HG03469 (cell line): ENCODE data around the gene BLOC1S3.

Source experiments
- ATAC-seq: cut with Tn5 transposase; IDR thresholded peaks from one replicate; pipeline ENCODE4 v1.9.1; 2021; ENCODE audit warnings: mild to moderate bottlenecking, moderate library complexity, moderate number of reproducible peaks; ENCODE audit not compliant: unreplicated experiment

Gene BLOC1S3

GRCh38 chr19:45145270-45146189, 33.1 kb upstream of the BLOC1S3 start:
- no peak for ATAC-seq

DNA sequence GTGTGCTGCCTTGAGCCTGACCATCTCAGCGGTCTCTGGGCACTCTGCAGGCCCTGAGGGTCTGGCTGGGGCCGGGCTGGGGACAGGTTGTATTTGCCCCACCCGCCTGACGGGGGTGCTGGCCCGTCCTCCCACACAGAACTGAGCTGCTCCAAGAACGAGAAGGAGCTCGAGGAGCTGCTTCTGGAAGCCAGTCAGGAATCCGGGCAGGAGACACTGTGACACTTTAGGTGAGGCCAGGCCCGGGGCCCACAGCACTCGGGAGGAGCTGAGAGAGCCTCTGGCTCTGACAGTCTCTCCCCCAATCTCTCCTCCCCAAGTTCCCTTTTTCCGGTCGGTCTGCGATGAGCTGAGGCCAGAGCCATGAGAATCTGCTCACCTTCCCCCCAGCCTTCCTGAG, 32.3 kb upstream of the BLOC1S3 start:
- ATAC-seq, result no peak

- ATAC-seq, result no peak
These were observed 31.8 kb upstream of the BLOC1S3 start for GRCh38 chr19:45146741-45147205.

GRCh38 chr19:45147835-45148676, 30.5 kb upstream of the BLOC1S3 start:
- ATAC-seq, result no peak

DNA sequence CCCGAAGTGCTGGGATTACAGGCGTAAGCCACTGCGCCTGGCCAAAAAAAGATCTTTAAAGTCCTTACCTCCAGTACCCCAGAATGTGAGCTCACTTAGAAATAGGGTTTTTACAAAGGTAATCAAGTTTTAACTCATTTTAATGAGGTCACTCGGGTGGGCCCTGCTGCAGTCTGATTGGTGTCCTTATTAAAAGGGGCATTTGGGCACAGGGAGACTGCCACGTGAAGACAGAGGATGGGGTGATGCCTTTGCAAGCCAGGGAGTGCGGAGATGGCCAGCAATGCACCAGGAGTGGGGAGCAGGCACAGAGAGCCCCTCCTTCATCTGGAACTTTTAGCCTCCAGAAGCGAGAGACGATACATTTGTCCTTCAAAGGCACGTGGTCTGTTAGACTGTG, 29.5 kb upstream of the BLOC1S3 start:
- ATAC-seq, result no peak

- ATAC-seq, result no peak
These were observed 28.4 kb upstream of the BLOC1S3 start for GRCh38 chr19:45150180-45150579.

DNA sequence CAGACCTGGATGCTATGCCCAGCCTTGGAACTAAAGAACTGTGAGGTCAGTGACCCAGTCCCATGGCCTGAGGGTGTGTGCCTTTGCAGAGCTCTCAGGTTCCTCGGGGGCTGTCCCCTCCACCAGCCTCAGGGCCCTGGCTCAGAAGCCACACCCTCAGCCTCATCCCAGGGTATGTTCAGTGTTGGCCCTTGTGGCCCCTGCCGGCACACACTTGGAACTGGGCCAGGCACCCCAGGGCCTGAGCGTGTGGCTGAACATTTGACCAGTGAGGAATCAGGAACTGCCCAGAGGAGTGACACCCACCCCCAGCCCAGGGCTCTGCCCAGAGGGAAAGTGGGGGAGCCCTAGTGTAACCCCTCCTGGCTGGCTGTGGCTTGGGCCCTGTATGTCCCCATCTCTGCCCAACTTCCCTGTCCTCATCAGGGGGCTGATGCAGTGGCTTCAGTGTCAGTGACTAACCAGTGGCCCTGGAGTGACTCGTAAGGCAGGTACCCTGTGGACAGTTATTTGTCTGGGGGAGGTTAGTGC, 27.8 kb upstream of the BLOC1S3 start:
- no peak for ATAC-seq

GRCh38 chr19:45151320-45151719, 27.3 kb upstream of the BLOC1S3 start:
- no peak for ATAC-seq

- no peak for ATAC-seq
These were observed 26.6 kb upstream of the BLOC1S3 start for GRCh38 chr19:45151821-45152503.

DNA sequence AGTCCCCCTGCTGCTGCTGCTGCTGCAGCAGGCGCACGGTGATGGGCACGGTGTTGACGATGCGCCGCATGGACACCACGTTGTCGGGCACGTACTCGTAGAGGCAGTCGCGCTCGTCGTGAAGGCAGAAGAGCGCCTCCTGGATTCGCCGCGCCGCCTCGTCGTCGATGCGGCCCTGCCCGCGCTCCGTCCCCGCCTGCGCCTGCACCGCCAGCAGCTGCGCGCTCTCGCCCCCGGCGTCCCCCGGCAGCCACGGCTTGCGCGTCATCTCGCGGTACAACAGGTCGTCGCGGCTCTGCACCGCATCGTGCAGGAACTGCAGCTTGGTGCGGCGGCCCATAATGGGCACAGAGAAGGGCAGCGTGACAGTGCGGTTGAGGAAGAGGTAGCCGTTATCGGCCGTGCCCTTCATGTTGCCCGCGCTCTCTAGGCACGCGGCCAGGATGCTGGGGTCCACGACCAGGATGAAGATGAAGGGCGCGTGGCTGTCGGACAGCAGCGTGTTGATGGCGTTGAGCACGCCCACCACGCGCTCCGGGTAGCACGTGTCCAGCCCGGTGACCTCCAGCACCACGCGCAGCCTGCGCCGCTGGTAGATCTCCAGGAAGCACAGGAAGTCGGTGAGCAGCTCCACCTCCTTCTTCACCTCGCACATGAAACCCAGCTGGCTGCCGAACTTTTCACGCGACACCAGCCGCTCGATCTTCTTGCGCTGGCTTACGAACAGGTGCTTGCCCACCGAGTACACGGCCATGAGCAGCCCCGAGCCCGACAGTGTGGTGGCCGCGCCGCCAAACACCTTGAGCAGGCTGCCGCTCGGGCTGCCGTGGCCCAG, 25.9 kb upstream of the BLOC1S3 start:
- ATAC-seq, result no peak

DNA sequence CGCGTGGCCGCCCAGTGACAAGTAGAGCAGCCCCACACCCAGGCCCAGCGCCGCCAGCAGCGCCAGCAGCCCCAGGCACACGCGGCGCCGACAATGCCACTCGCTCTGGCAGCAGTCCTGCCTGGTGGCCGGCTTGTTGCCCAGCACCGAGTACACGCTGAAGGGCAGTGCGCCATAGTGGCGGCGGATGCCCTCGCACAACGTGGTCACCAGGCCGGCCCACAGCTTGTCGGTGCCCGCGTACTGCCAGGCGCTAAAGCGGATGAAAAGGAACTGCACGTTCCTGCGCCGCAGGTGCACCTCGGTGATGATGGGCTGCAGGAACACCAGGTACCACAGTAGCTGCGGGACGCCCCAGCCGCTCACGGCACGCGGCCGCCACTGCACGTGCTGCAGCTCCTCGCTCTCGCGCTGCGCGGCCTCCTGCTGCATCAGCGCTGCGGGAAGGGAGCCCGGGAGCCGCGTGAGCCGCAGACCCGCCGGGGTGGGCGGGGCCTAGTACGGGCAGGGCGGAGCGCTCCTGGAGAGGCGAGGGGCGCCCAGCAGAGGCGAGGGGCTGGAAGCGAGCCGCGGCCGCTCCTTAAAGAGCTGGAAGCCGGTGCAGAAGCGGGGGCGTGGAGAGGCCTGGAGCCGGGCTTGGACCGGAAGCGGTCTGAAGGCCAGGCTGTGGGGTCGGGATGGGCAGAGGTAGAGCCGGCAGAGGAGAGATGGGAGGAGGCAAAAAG, 25.1 kb upstream of the BLOC1S3 start:
- no peak for ATAC-seq

- ATAC-seq, result no peak
These were observed 24.3 kb upstream of the BLOC1S3 start for GRCh38 chr19:45154064-45154827.

- no peak for ATAC-seq
These were observed 22.5 kb upstream of the BLOC1S3 start for GRCh38 chr19:45156011-45156630.

DNA sequence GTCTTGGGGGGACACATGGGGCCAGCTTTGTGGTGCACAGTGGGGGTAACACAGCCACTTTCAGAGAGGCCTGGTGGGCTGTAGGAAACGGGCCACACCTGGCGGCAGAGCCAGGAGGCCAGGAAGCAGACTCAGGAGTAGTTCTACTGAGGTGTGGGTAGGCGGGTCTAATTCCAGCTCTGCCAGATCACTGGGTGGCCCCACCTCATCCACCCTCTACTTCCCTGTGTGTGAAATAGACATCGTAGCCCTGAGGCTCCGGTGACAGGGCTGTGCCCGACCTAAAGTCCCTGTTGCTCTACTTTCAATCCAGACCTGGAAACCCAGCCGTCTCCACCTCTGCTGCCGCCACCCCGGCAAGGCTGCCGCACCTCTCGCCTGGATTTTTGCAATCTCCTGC, 21.8 kb upstream of the BLOC1S3 start:
- no peak for ATAC-seq

- ATAC-seq, result no peak
These were observed 19.9 kb upstream of the BLOC1S3 start for GRCh38 chr19:45158503-45159209.

- ATAC-seq, result no peak
These were observed 19.2 kb upstream of the BLOC1S3 start for GRCh38 chr19:45159210-45159970.

GRCh38 chr19:45159971-45160324, 18.6 kb upstream of the BLOC1S3 start:
- ATAC-seq, result no peak
